OCI-LY3 (cell line): ENCODE measurements around the gene PRR16.

Experiments used
- H2AFZ ChIP-seq: fragments of 200-600, 300-600 bp; shearing (Covaris generic); 2 replicates; pipeline ENCODE4 v1.6.0; 2014; ENCODE audit warnings: antibody characterized with exemption, low read depth, low read length
- H3K27ac ChIP-seq: fragments of 200-600, 300-600 bp; sonication (generic); 2 replicates; pipeline ENCODE4 v1.5.1; 2014; ENCODE audit warnings: mild to moderate bottlenecking, low read length, moderate library complexity, mixed read lengths
- H3K27me3 ChIP-seq: fragments of 200-600, 300-600 bp; sonication (generic); 2 replicates; pipeline ENCODE4 v1.6.1; 2014; ENCODE audit warnings: low read depth, low read length, mixed read lengths
- H3K36me3 ChIP-seq: fragments of 200-600, 300-600 bp; sonication (generic); replicated peaks from 2 replicates; pipeline ENCODE3; 2014; ENCODE audit warnings: low read depth, low read length, mixed read lengths
- H3K4me1 ChIP-seq: fragments of 300-600, 200-600 bp; sonication (generic); 2 replicates; pipeline ENCODE4 v1.6.1; 2014; ENCODE audit warnings: low read length, mixed read lengths
- H3K4me2 ChIP-seq: fragments of 200-600, 300-600 bp; sonication (generic); 2 replicates; pipeline ENCODE4 v1.6.1; 2014; ENCODE audit warnings: low read length, mixed read lengths
- H3K4me3 ChIP-seq: fragments of 300-600, 200-600 bp; sonication (generic); 2 replicates; pipeline ENCODE4 v1.5.1; 2014; ENCODE audit warnings: antibody characterized with exemption, mild to moderate bottlenecking, low read length, moderate library complexity
- H3K79me2 ChIP-seq: fragments of 300-600, 200-600 bp; shearing (Covaris generic); 2 replicates; pipeline ENCODE4 v1.6.1; 2014; ENCODE audit warnings: mild to moderate bottlenecking, low read length, mixed read lengths
- H3K9ac ChIP-seq: fragments of 300-600, 200-600 bp; shearing (Covaris generic); 2 replicates; pipeline ENCODE4 v1.6.0; 2014; ENCODE audit warnings: mild to moderate bottlenecking, low read length, moderate library complexity
- H3K9me3 ChIP-seq: fragments of 200-600, 300-600 bp; shearing (Covaris generic); 2 replicates; pipeline ENCODE4 v1.6.1; 2014; ENCODE audit warnings: low read length, mixed read lengths; ENCODE audit not compliant: insufficient read depth
- H4K20me1 ChIP-seq: fragments of 200-600, 300-600 bp; sonication (generic); 2 replicates; pipeline ENCODE4 v1.6.1; 2016; ENCODE audit warnings: low read length, mixed read lengths; ENCODE audit not compliant: insufficient read depth
- EZH2phosphoT487 ChIP-seq: fragments of 200-600 bp; shearing (Covaris generic); IDR thresholded peaks from 2 replicates; pipeline ENCODE4 v1.6.1; 2018; ENCODE audit warnings: antibody characterized with exemption, mixed run types, low read depth
- TF ChIP-seq, protein P1 (sequence below): fragments of 200-600, 300-600 bp; sonication (generic); IDR thresholded peaks from 2 replicates; pipeline ENCODE4 v1.5.1; 2014; ENCODE audit warnings: antibody characterized with exemption, low read length, low read depth

PRR16 gene

GRCh38 chr5:120657104-120657503, 193.0 kb downstream of the PRR16 start:
- H3K4me3 ChIP-seq, result no peak overlapping the region
- no peaks in the 10 kb centered on the region for H3K4me1 ChIP-seq
- H3K79me2 ChIP-seq, result no peaks in the 10 kb centered on the region
- no peaks in the 10 kb centered on the region for H3K9me3 ChIP-seq
- no peak overlapping the region for H3K4me2 ChIP-seq
- no peaks in the 10 kb centered on the region for H3K36me3 ChIP-seq
- TF ChIP-seq, protein P1, sequence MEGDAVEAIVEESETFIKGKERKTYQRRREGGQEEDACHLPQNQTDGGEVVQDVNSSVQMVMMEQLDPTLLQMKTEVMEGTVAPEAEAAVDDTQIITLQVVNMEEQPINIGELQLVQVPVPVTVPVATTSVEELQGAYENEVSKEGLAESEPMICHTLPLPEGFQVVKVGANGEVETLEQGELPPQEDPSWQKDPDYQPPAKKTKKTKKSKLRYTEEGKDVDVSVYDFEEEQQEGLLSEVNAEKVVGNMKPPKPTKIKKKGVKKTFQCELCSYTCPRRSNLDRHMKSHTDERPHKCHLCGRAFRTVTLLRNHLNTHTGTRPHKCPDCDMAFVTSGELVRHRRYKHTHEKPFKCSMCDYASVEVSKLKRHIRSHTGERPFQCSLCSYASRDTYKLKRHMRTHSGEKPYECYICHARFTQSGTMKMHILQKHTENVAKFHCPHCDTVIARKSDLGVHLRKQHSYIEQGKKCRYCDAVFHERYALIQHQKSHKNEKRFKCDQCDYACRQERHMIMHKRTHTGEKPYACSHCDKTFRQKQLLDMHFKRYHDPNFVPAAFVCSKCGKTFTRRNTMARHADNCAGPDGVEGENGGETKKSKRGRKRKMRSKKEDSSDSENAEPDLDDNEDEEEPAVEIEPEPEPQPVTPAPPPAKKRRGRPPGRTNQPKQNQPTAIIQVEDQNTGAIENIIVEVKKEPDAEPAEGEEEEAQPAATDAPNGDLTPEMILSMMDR, result no peak
- H3K27ac ChIP-seq, result no peak overlapping the region
- H2AFZ ChIP-seq, result no peak overlapping the region
- H3K27me3 ChIP-seq, result no peaks in the 10 kb centered on the region
- H3K9ac ChIP-seq, result no peak overlapping the region
- no peaks in the 10 kb centered on the region for H4K20me1 ChIP-seq

GRCh38 chr5:120677481-120677880, 213.4 kb downstream of the PRR16 start:
- H3K4me1 ChIP-seq, result no peaks in the 10 kb centered on the region
- no peaks in the 10 kb centered on the region for H3K9me3 ChIP-seq
- no peaks in the 10 kb centered on the region for H3K27me3 ChIP-seq
- TF ChIP-seq, protein P1, result no peak
- TF ChIP-seq EZH2phosphoT487, result no peak
- H4K20me1 ChIP-seq, result no peaks in the 10 kb centered on the region
- no peak overlapping the region for H3K4me2 ChIP-seq
- H3K27ac ChIP-seq, result no peak overlapping the region
- H3K36me3 ChIP-seq, result no peaks in the 10 kb centered on the region
- H3K4me3 ChIP-seq, result no peak overlapping the region
- H3K79me2 ChIP-seq, result no peaks in the 10 kb centered on the region
- no peak overlapping the region for H2AFZ ChIP-seq
- H3K9ac ChIP-seq, result no peak overlapping the region

GRCh38 chr5:120678279-120678678, 214.2 kb downstream of the PRR16 start:
- Histone ChIP-seq H3K4me1 (no peaks in the 10 kb centered on the region), H3K4me3 (no peak overlapping the region), H3K27me3 (no peaks in the 10 kb centered on the region), H3K9ac (no peak overlapping the region), H3K9me3 (no peaks in the 10 kb centered on the region), H3K4me2 (no peak overlapping the region), H4K20me1 (no peaks in the 10 kb centered on the region), H2AFZ (no peak overlapping the region), H3K36me3 (no peaks in the 10 kb centered on the region), H3K27ac (no peak overlapping the region), H3K79me2 (no peaks in the 10 kb centered on the region)
- TF ChIP-seq, protein P1, result no peak
- TF ChIP-seq EZH2phosphoT487, result no peak

- TF ChIP-seq, protein P1, result no peak
- TF ChIP-seq EZH2phosphoT487, result no peak
- no peaks in the 10 kb centered on the region for H4K20me1 ChIP-seq
- H3K9me3 ChIP-seq, result no peaks in the 10 kb centered on the region
- H3K79me2 ChIP-seq, result no peaks in the 10 kb centered on the region
- H3K4me3 ChIP-seq, result no peak overlapping the region
- no peaks in the 10 kb centered on the region for H3K4me1 ChIP-seq
- H3K9ac ChIP-seq, result no peak overlapping the region
- H3K4me2 ChIP-seq, result no peak overlapping the region
- H3K36me3 ChIP-seq, result no peaks in the 10 kb centered on the region
- H2AFZ ChIP-seq, result no peak overlapping the region
- no peak overlapping the region for H3K27ac ChIP-seq
- H3K27me3 ChIP-seq, result no peaks in the 10 kb centered on the region
These were observed 218.8 kb downstream of the PRR16 start for GRCh38 chr5:120682851-120683250.
